Testis (tissue), 3 donors: ENCODE results near the gene GMPR. TPM values are rescaled to one million over a fixed set of nuclear protein-coding genes. Genes with fewer than 3 reads are reported as not detected.

Experiments used
- DNase-seq: peaks from one replicate; pipeline ENCODE4 v3.0.0-alpha.2; 2019
- H3K27ac ChIP-seq, 2 donors: fragments of 200-600 bp; sonication (generic); one replicate each; pipeline ENCODE4 v1.5.1; 2019
- H3K27me3 ChIP-seq: fragments of 200-600 bp; sonication (generic); one replicate; pipeline ENCODE4 v1.5.1; 2019
- H3K36me3 ChIP-seq: fragments of 200-600 bp; sonication (generic); one replicate; pipeline ENCODE4 v1.5.1; 2017; ENCODE audit warnings: low read depth; ENCODE audit errors: missing control alignments
- H3K4me1 ChIP-seq: fragments of 200-600 bp; sonication (generic); one replicate; pipeline ENCODE4 v1.5.1; 2019
- H3K4me3 ChIP-seq, 2 donors: fragments of 200-600 bp; sonication (generic); one replicate each; pipeline ENCODE4 v1.5.1; 2017 to 2019
- H3K9me3 ChIP-seq: fragments of 200-600 bp; sonication (generic); one replicate; pipeline ENCODE4 v1.5.1; 2017
- POLR2A ChIP-seq: fragments of 450-650 bp; IDR thresholded peaks from one replicate; pipeline ENCODE4 v1.6.1; 2017; ENCODE audit warnings: antibody characterized with exemption, mild to moderate bottlenecking, moderate library complexity
- WGBS, 2 donors: methylation state at CpG; one replicate each; pipeline ENCODE4 v1.1.5; 2018; 5-methylcytosine and 5-hydroxymethylcytosine counted together
- intact Hi-C: fragments of 100-400 bp; cut with DNase I; formaldehyde crosslinking; loops from one replicate; pipeline ENCODE4 v1.15.1; 2023; ENCODE audit warnings: low total_unique reads
- polyA plus RNA-seq: library from polyadenylated mRNA; stranded (reverse); fragments of 350-450 nt; fragmentation: Illumina TruSeq; extraction: RNeasy Lipid Tissue Mini Kit (QIAGEN cat#74804); gene quantifications from one replicate; pipeline ENCODE4 v1.2.3, GENCODE V29; 2014; ENCODE audit warnings: low read depth, low replicate concordance; ENCODE audit not compliant: insufficient read depth
- total RNA-seq, 2 donors: library from RNA; depleted of rRNA; stranded (reverse); fragments of >200 nt; gene quantifications; one replicate each; pipeline ENCODE4 v1.2.3, GENCODE V29; 2016
- TF ChIP-seq, protein P1 (sequence below), 3 experiments: fragments of 450-650 bp in 2 of 3; fragments of 200-600 bp in 1 of 3; sonication (generic) in 1 of 3; IDR thresholded peaks; one replicate each; pipeline ENCODE4 v1.5.1; 2016 to 2019; ENCODE audit warnings: antibody characterized with exemption in 3 of 3, mild to moderate bottlenecking in 2 of 3, moderate library complexity in 1 of 3

The GMPR gene
- total and polyA plus RNA-seq, 3 donors from 2014 or later: 121 to 215 (median 164) TPM

DNA sequence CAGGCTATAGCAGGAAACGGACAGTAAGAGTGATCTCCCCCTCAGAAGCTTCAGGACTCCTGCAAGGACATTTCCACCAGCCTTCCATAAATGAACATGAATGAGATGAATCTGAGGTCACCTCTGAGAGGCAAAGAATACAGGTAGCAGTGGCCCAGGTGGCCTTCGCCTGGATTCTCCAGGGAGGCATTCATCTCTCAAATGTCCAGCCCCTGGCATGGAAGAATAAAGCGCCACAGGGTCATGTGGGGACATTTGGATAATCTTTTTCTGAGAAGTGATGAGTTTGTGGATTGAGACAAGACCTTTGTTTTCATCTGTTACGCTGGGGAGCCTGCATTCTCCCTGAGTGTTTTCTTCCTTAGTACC is 2.9 kb downstream of the GMPR start:
- Histone ChIP-seq H3K27ac (peak overlapping the region in 1 of 2 donors; percentile 61), H3K4me1 (peaks cover 72% of the 10 kb centered on the region)
- 73 to 79% methylated on average over 4 of the region's 4 CpGs for WGBS, 2 donors

DNA sequence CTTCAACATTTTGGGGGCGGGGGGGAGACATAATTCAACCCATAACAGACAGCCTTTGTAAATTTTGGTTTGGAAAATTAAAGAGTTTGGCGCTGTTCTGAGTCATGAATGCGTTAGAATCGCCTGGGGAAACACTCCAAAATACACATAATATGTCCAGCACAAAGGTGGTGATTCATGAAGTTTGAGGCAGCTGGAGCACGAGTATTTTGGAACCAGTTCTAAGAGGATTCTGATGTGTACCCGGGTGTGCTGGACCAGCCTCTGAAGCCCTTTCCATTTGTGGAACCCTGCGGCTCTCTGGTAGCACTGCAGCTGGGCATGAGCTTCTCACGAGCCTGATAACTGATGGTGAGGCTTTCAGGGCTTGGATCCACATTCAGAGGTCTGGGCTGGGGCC is 4.7 kb downstream of the GMPR start:
- H3K27ac ChIP-seq: peak overlapping the region; percentile 36 to 66
- no peak for TF ChIP-seq POLR2A
- TF ChIP-seq, protein P1, sequence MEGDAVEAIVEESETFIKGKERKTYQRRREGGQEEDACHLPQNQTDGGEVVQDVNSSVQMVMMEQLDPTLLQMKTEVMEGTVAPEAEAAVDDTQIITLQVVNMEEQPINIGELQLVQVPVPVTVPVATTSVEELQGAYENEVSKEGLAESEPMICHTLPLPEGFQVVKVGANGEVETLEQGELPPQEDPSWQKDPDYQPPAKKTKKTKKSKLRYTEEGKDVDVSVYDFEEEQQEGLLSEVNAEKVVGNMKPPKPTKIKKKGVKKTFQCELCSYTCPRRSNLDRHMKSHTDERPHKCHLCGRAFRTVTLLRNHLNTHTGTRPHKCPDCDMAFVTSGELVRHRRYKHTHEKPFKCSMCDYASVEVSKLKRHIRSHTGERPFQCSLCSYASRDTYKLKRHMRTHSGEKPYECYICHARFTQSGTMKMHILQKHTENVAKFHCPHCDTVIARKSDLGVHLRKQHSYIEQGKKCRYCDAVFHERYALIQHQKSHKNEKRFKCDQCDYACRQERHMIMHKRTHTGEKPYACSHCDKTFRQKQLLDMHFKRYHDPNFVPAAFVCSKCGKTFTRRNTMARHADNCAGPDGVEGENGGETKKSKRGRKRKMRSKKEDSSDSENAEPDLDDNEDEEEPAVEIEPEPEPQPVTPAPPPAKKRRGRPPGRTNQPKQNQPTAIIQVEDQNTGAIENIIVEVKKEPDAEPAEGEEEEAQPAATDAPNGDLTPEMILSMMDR (IDR thresholded peaks at IDR 0.05): peak in 1 of 3 experiments; percentile 6
- peaks cover 62% of the 10 kb centered on the region for H3K4me1 ChIP-seq
- 48 to 51% methylated on average over 8 of the region's 8 CpGs for WGBS, 2 donors
- intact Hi-C loops: no loop called here
- H3K27me3 ChIP-seq: no peaks in the 10 kb centered on the region
- H3K9me3 ChIP-seq: no peaks in the 10 kb centered on the region
- no peak for DNase-seq
- H3K4me3 ChIP-seq: no peak overlapping the region
- H3K36me3 ChIP-seq: no peaks in the 10 kb centered on the region

More for the DNA sequence above, 2.9 kb downstream of the GMPR start:
- no peaks in the 10 kb centered on the region for H3K36me3 ChIP-seq
- no peaks in the 10 kb centered on the region for H3K9me3 ChIP-seq
- TF ChIP-seq POLR2A: no peak
- TF ChIP-seq, protein P1 (IDR thresholded peaks at IDR 0.05): no peak
- no peaks in the 10 kb centered on the region for H3K27me3 ChIP-seq
- DNase-seq: no peak
- intact Hi-C loops: no loop called here
- H3K4me3 ChIP-seq: no peak overlapping the region

DNA sequence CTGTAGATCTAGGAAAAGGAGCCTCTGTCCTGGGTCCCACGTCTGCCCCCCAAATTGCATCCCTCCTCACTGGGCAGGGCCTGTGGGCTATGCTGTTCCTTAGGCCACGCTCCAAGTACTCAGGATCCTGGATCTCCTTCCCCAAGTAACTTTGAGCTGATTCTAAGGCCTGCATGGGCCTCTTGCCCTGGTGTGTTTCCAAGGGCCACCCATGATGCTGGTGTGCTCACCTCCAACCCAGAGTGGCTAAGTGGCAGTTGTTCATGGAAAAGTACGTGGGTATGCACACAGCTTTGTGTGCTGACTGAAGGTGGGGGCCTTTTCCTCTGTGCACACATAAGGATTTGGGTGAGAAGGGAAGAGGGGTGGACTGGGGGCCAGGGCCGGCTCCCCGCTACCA is 5.3 kb downstream of the GMPR start:
- DNase-seq: no peak
- intact Hi-C loops: no loop called here
- no peaks in the 10 kb centered on the region for H3K9me3 ChIP-seq
- no peak overlapping the region for H3K4me3 ChIP-seq
- H3K36me3 ChIP-seq: no peaks in the 10 kb centered on the region
- WGBS, 2 donors: 51 to 68% methylated on average over 5 of the region's 5 CpGs
- H3K4me1 ChIP-seq: peaks cover 62% of the 10 kb centered on the region
- TF ChIP-seq, protein P1 (IDR thresholded peaks at IDR 0.05): no peak
- TF ChIP-seq POLR2A: no peak
- H3K27me3 ChIP-seq: no peaks in the 10 kb centered on the region
- peak overlapping the region; percentile 36 to 66 for H3K27ac ChIP-seq

DNA sequence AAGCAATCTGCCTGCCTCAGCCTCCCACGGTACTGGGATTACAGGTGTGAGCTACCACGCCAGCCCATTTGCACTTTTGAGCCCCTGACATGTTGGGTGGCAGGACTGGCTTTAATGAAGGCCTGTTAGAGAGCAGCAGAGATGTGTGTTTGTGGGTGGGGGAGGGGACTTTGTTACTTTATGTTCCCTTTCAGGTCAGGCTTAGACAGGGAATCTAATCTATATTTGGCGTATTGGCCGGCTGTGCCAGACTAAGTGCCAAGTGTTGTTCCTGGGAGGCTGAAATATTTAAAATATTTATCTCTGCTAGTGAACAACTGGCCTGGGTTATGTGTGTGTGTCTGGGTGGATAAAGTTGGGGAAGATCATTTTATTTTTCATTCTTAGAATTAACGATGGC is 6.1 kb downstream of the GMPR start:
- TF ChIP-seq, protein P1 (IDR thresholded peaks at IDR 0.05): no peak
- no peak for TF ChIP-seq POLR2A
- H3K4me3 ChIP-seq: no peak overlapping the region
- peak; percentile 54 for DNase-seq
- 46 to 69% methylated on average over 5 of the region's 5 CpGs for WGBS, 2 donors
- peak overlapping the region; percentile 36 to 66 for H3K27ac ChIP-seq
- intact Hi-C loops: no loop called here
- H3K4me1 ChIP-seq: peaks cover 62% of the 10 kb centered on the region
- H3K36me3 ChIP-seq: no peaks in the 10 kb centered on the region
- H3K9me3 ChIP-seq: no peaks in the 10 kb centered on the region
- H3K27me3 ChIP-seq: no peaks in the 10 kb centered on the region

DNA sequence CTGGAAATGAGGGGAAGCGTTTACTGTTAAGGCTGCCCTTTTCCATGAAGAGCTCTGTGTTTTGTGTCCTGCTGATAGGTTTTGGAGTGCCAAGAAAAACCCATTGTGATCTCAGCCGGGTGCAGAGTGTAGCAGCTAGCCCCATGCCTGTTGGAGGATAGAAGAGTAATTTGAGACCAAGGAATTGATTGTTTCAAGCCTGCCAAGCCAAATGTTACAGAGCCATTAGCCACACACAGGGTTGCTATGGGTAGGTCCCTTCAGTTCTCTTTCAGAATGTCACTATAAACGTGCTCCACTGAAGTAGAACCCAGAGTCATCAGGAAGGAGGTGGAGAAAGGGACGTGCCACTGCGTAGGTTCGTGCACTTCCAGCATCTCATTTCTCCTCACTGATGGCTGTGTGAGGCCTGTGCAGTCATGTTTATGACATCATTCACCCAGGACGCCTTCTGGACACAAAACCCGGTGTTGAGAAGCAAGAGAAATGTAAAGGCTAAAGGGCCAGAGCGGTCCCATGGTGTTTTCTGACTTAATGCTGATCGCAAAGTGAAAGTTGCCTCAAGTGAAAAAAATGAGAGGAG is 6.6 kb downstream of the GMPR start:
- Histone ChIP-seq H3K9me3 (no peaks in the 10 kb centered on the region), H3K27ac (peak overlapping the region; percentile 36 to 66), H3K27me3 (no peaks in the 10 kb centered on the region), H3K36me3 (no peaks in the 10 kb centered on the region), H3K4me3 (no peak overlapping the region), H3K4me1 (peaks cover 61% of the 10 kb centered on the region)
- no peak for TF ChIP-seq POLR2A
- TF ChIP-seq, protein P1 (IDR thresholded peaks at IDR 0.05): no peak
- WGBS, 2 donors: 38 to 47% methylated on average over 10 of the region's 10 CpGs
- intact Hi-C loops: no loop called here
- no peak for DNase-seq
